Chondrocyte (in vitro differentiated cells): ENCODE data around the gene KCNAB2. TPM values are rescaled to one million over a fixed set of nuclear protein-coding genes. Genes with fewer than 3 reads are reported as not detected.

Experiments
- DNase-seq: peaks from one replicate; pipeline ENCODE4 v3.0.0; 2021; ENCODE audit warnings: mixed read lengths, low spot score
- H3K27ac Mint-ChIP-seq: one replicate; pipeline ENCODE4 v1.8.0; 2021; ENCODE audit warnings: mild to moderate bottlenecking, moderate library complexity, mixed read lengths; ENCODE audit not compliant: unreplicated experiment
- H3K27me3 Mint-ChIP-seq: 2 replicates; pipeline ENCODE4 v1.8.0; 2021; ENCODE audit warnings: low read depth, mixed read lengths
- H3K36me3 Mint-ChIP-seq: 2 replicates; pipeline ENCODE4 v1.8.0; 2021; ENCODE audit warnings: low read depth, mixed read lengths
- H3K4me1 Mint-ChIP-seq: 2 replicates; pipeline ENCODE4 v1.8.0; 2021; ENCODE audit warnings: low read depth, mild to moderate bottlenecking, mixed read lengths
- H3K4me3 Mint-ChIP-seq: one replicate; pipeline ENCODE4 v1.8.0; 2021; ENCODE audit warnings: mild to moderate bottlenecking, moderate library complexity, mixed read lengths; ENCODE audit not compliant: unreplicated experiment
- H3K9me3 Mint-ChIP-seq: 2 replicates; pipeline ENCODE4 v1.8.0; 2021; ENCODE audit warnings: low read depth, mixed read lengths
- total RNA-seq: library from RNA; stranded (reverse); gene quantifications from 3 replicates; pipeline ENCODE4 v1.2.1, GENCODE V29; 2021
- TF ChIP-seq, protein P1 (sequence below): fragments of 200-600 bp; sonication (generic); IDR thresholded peaks from 2 replicates; pipeline ENCODE4 v1.5.0; 2021; ENCODE audit warnings: antibody characterized with exemption, mild to moderate bottlenecking, moderate library complexity

Gene KCNAB2
- total RNA-seq, 1 donor from 2014 or later: 5.2 TPM

DNA sequence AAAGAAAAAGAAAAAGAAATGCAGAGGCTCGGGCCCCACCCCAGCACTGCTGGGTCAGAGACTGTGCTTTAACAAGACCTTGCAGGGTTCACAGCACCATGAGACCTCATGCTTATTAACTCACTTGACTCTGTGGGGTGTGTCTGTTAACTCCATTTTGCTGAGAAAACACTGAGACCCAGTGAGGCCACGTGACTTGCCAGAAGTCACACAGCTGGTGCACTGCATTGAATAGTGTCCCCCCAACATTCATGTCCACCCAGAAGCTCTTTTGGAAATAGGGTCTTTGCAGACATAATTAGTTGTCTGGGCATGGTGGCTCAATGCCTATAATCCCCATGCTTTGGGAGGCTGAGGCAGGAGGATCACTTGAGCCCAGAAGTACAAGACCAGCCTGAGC is 94.7 kb downstream of the KCNAB2 start:
- Mint-ChIP-seq H3K4me3 (no peak overlapping the region), H3K4me1 (no peaks in the 10 kb centered on the region), H3K27ac (no peak overlapping the region), H3K27me3 (peaks cover 10% of the 10 kb centered on the region), H3K9me3 (no peaks in the 10 kb centered on the region), H3K36me3 (peaks cover 3% of the 10 kb centered on the region)
- TF ChIP-seq, protein P1, sequence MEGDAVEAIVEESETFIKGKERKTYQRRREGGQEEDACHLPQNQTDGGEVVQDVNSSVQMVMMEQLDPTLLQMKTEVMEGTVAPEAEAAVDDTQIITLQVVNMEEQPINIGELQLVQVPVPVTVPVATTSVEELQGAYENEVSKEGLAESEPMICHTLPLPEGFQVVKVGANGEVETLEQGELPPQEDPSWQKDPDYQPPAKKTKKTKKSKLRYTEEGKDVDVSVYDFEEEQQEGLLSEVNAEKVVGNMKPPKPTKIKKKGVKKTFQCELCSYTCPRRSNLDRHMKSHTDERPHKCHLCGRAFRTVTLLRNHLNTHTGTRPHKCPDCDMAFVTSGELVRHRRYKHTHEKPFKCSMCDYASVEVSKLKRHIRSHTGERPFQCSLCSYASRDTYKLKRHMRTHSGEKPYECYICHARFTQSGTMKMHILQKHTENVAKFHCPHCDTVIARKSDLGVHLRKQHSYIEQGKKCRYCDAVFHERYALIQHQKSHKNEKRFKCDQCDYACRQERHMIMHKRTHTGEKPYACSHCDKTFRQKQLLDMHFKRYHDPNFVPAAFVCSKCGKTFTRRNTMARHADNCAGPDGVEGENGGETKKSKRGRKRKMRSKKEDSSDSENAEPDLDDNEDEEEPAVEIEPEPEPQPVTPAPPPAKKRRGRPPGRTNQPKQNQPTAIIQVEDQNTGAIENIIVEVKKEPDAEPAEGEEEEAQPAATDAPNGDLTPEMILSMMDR: no peak
- no peak for DNase-seq

GRCh38 chr1:6141592-6141991 is 95.9 kb downstream of the KCNAB2 start:
- H3K27me3 Mint-ChIP-seq: peaks cover 13% of the 10 kb centered on the region
- TF ChIP-seq, protein P1: peak; percentile 17
- no peaks in the 10 kb centered on the region for H3K4me1 Mint-ChIP-seq
- no peaks in the 10 kb centered on the region for H3K9me3 Mint-ChIP-seq
- no peak overlapping the region for H3K4me3 Mint-ChIP-seq
- peaks cover 3% of the 10 kb centered on the region for H3K36me3 Mint-ChIP-seq
- DNase-seq: peak; percentile 37
- no peak overlapping the region for H3K27ac Mint-ChIP-seq

DNA sequence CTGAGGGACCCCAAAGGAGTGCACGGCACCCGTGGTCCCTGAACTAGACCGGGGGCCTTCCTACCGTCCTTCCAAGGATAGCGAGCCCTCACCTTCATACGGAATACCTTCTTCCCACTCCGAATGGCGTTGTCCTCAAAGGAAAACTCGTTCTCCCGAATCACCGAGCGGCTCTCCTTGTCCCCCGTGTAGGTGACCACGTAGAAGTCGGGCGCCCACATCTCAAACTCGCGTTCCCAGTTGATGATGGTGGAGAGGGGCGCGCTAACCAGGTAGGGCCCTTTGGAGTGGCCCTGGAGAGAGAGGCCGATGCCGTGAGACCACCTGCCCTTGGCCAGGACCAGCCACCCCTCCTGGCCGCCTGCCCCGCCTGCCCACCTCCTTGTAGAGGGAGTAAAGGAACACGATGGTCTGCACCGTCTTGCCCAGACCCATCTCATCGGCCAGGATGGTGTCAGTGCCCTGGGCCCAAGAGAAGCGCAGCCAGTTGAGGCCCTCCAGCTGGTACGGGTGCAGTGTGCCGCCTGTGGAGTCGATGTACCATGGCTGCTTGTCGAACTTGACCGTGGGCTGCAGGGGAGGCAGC is 96.4 kb downstream of the KCNAB2 start:
- Mint-ChIP-seq H3K9me3 (no peaks in the 10 kb centered on the region), H3K4me3 (no peak overlapping the region), H3K4me1 (no peaks in the 10 kb centered on the region), H3K27me3 (peaks cover 13% of the 10 kb centered on the region), H3K36me3 (peaks cover 3% of the 10 kb centered on the region), H3K27ac (no peak overlapping the region)
- no peak for DNase-seq
- TF ChIP-seq, protein P1: no peak

GRCh38 chr1:6142734-6143133 is 97.0 kb downstream of the KCNAB2 start:
- TF ChIP-seq, protein P1: no peak
- no peaks in the 10 kb centered on the region for H3K9me3 Mint-ChIP-seq
- H3K36me3 Mint-ChIP-seq: peaks cover 3% of the 10 kb centered on the region
- H3K4me1 Mint-ChIP-seq: no peaks in the 10 kb centered on the region
- no peak overlapping the region for H3K27ac Mint-ChIP-seq
- H3K27me3 Mint-ChIP-seq: peaks cover 13% of the 10 kb centered on the region
- H3K4me3 Mint-ChIP-seq: no peak overlapping the region
- no peak for DNase-seq

GRCh38 chr1:6143395-6143794 is 97.7 kb downstream of the KCNAB2 start:
- Mint-ChIP-seq H3K27ac (no peak overlapping the region), H3K27me3 (peaks cover 19% of the 10 kb centered on the region), H3K4me1 (peaks cover 1% of the 10 kb centered on the region), H3K36me3 (peaks cover 3% of the 10 kb centered on the region), H3K9me3 (no peaks in the 10 kb centered on the region), H3K4me3 (no peak overlapping the region)
- TF ChIP-seq, protein P1: no peak
- no peak for DNase-seq
